Cardiac muscle cell (in vitro differentiated cells and primary cell): ENCODE data around the gene KLF15. TPM values are rescaled to one million over a fixed set of nuclear protein-coding genes. Genes with fewer than 3 reads are reported as not detected.

Source experiments
- DNase-seq, 2 donors: peaks; one replicate each; pipeline versions ENCODE4 v3.0.0 to v3.0.0-alpha.2; 2010 to 2017; ENCODE audit warnings: low read depth in 1 of 2, low spot score in 1 of 2
- H3K27ac ChIP-seq: fragments of 200-600 bp; sonication (generic); 2 replicates; pipeline ENCODE4 v1.5.1; 2016
- H3K27me3 ChIP-seq: fragments of 200-600 bp; sonication (generic); 2 replicates; pipeline ENCODE4 v1.6.0; 2016; ENCODE audit warnings: control low read depth
- H3K36me3 ChIP-seq: fragments of 200-600 bp; sonication (generic); 2 replicates; pipeline ENCODE4 v1.5.1; 2016; ENCODE audit warnings: control low read depth
- H3K4me1 ChIP-seq: fragments of 200-600 bp; sonication (generic); 2 replicates; pipeline ENCODE4 v1.8.1; 2017; ENCODE audit warnings: low read depth, mild to moderate bottlenecking, mixed run types
- H3K4me3 ChIP-seq: fragments of 200-600 bp; sonication (generic); 2 replicates; pipeline ENCODE4 v1.5.1; 2016; ENCODE audit warnings: mild to moderate bottlenecking
- H3K9me3 ChIP-seq: fragments of 200-600 bp; sonication (generic); 2 replicates; pipeline ENCODE4 v1.5.1; 2017; ENCODE audit warnings: low read depth, mild to moderate bottlenecking, control low read depth
- polyA plus RNA-seq: library from polyadenylated mRNA; unstranded; fragments of >200 nt; fragmentation: Nextera tagmentation; extraction: Ambion mirVana; gene quantifications from 2 replicates; pipeline ENCODE4 v1.2.1, GENCODE V29; 2016
- total RNA-seq: library from RNA; depleted of rRNA; stranded (reverse); fragments of >200 nt; gene quantifications from 2 replicates; pipeline ENCODE4 v1.2.3, GENCODE V29; 2016
- TF ChIP-seq, protein P1 (sequence below): IDR thresholded peaks from 2 replicates; pipeline ENCODE4 v1.5.1; 2012; ENCODE audit warnings: low read depth, mild to moderate bottlenecking, low read length

Gene KLF15
- total and polyA plus RNA-seq, 2 experiments from 2014 or later, result 0.75 to 16.5 TPM

- no peak overlapping the region for H3K4me3 ChIP-seq
- H3K9me3 ChIP-seq, result no peaks in the 10 kb centered on the region
- H3K4me1 ChIP-seq, result no peaks in the 10 kb centered on the region
- DNase-seq, result no peak
- H3K27me3 ChIP-seq, result no peaks in the 10 kb centered on the region
- H3K27ac ChIP-seq, result no peak overlapping the region
- no peaks in the 10 kb centered on the region for H3K36me3 ChIP-seq
- TF ChIP-seq, protein P1, sequence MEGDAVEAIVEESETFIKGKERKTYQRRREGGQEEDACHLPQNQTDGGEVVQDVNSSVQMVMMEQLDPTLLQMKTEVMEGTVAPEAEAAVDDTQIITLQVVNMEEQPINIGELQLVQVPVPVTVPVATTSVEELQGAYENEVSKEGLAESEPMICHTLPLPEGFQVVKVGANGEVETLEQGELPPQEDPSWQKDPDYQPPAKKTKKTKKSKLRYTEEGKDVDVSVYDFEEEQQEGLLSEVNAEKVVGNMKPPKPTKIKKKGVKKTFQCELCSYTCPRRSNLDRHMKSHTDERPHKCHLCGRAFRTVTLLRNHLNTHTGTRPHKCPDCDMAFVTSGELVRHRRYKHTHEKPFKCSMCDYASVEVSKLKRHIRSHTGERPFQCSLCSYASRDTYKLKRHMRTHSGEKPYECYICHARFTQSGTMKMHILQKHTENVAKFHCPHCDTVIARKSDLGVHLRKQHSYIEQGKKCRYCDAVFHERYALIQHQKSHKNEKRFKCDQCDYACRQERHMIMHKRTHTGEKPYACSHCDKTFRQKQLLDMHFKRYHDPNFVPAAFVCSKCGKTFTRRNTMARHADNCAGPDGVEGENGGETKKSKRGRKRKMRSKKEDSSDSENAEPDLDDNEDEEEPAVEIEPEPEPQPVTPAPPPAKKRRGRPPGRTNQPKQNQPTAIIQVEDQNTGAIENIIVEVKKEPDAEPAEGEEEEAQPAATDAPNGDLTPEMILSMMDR, result no peak
Measured at GRCh38 chr3:126306888-126307482, 50.2 kb downstream of the KLF15 start.

DNA sequence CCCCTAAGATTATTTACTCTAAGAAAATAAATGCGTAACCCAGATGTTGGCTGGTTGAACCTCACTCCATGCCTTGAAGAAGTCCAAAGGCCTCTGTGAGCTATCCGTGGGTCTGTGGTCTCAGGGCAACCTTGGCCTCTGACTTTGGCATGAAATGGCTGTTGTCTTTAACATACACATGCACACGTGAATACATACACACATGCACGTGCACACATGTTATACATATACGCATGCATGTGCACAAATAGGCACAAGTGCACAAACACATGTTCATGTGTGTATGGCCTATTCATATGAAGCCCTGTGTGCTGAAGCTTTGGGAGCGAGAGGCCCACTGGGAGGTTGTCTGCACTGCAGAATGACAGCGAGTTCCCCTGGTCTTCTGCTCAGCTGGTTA is 50.8 kb downstream of the KLF15 start:
- TF ChIP-seq, protein P1, result no peak
- no peak for DNase-seq
- H3K36me3 ChIP-seq, result no peaks in the 10 kb centered on the region

GRCh38 chr3:126305427-126305826 is 51.8 kb downstream of the KLF15 start:
- TF ChIP-seq, protein P1, result no peak
- H3K9me3 ChIP-seq, result no peaks in the 10 kb centered on the region
- H3K27me3 ChIP-seq, result no peaks in the 10 kb centered on the region
- no peak overlapping the region for H3K4me3 ChIP-seq
- no peaks in the 10 kb centered on the region for H3K36me3 ChIP-seq
- DNase-seq, result peak in 1 of 2 donors; percentile 32
- H3K4me1 ChIP-seq, result no peaks in the 10 kb centered on the region
- no peak overlapping the region for H3K27ac ChIP-seq

More for the DNA sequence above, 50.8 kb downstream of the KLF15 start:
- no peak overlapping the region for H3K27ac ChIP-seq
- H3K27me3 ChIP-seq, result no peaks in the 10 kb centered on the region
- no peaks in the 10 kb centered on the region for H3K9me3 ChIP-seq
- H3K4me1 ChIP-seq, result no peaks in the 10 kb centered on the region
- H3K4me3 ChIP-seq, result no peak overlapping the region

GRCh38 chr3:126304704-126305103 is 52.5 kb downstream of the KLF15 start:
- TF ChIP-seq, protein P1, result no peak
- no peaks in the 10 kb centered on the region for H3K4me1 ChIP-seq
- H3K9me3 ChIP-seq, result no peaks in the 10 kb centered on the region
- H3K36me3 ChIP-seq, result no peaks in the 10 kb centered on the region
- H3K27ac ChIP-seq, result no peak overlapping the region
- H3K27me3 ChIP-seq, result no peaks in the 10 kb centered on the region
- H3K4me3 ChIP-seq, result no peak overlapping the region
- no peak for DNase-seq

DNA sequence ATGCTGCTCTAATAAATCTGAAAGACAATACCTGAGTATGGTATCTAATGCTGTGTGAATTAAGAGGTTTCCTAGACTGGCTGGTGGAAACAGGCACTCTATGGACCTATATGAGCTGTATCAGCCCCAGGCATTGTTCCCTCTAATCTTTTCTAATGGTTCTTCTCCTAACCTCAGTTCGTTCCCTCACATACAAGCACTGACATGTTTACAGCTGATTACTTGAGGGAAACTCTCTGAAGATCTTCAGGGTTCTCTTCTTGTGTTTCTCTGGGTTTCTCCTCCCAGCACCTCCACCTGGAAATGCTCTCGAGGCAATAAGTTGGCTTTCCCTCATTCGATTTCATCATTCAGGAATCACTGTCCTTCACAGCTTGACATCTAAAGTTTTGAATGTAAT is 52.9 kb downstream of the KLF15 start:
- Histone ChIP-seq H3K9me3 (no peaks in the 10 kb centered on the region), H3K27me3 (no peaks in the 10 kb centered on the region)

More for the DNA sequence above, 52.9 kb downstream of the KLF15 start:
- no peaks in the 10 kb centered on the region for H3K36me3 ChIP-seq
- no peaks in the 10 kb centered on the region for H3K4me1 ChIP-seq
- DNase-seq, result no peak
- H3K27ac ChIP-seq, result no peak overlapping the region
- TF ChIP-seq, protein P1, result no peak
- H3K4me3 ChIP-seq, result no peak overlapping the region
